Embryonic facial prominence (tissue), 1 donor: Measurements from ENCODE around the gene AVPR2.

ENCODE experiments used
- DNase-seq: peaks from one replicate; pipeline ENCODE4 v3.0.0-alpha.2; 2016; ENCODE audit errors: extremely low spot score

Gene AVPR2

GRCh38 chrX:153952373-153953026 is 48.0 kb downstream of the AVPR2 start:
- DNase-seq = no peak

GRCh38 chrX:153953342-153953830 is 48.9 kb downstream of the AVPR2 start:
- no peak for DNase-seq

- no peak for DNase-seq
These were observed 49.6 kb downstream of the AVPR2 start for GRCh38 chrX:153953892-153954557.

- DNase-seq = no peak
These were observed 50.2 kb downstream of the AVPR2 start for GRCh38 chrX:153954558-153955227.

- no peak for DNase-seq
These were observed 50.8 kb downstream of the AVPR2 start for GRCh38 chrX:153955228-153955732.

GRCh38 chrX:153956044-153956907 is 51.8 kb downstream of the AVPR2 start:
- DNase-seq = no peak
